GM12892 (cell line): ENCODE results near the gene TIMP3.

Source experiments
- POLR2A ChIP-seq: IDR thresholded peaks from 2 replicates; pipeline ENCODE4 v1.6.1; 2011; ENCODE audit warnings: low read depth, low read length, control low read depth
- TAF1 ChIP-seq: IDR thresholded peaks from 2 replicates; pipeline ENCODE4 v1.6.1; 2011; ENCODE audit warnings: low read depth, mild to moderate bottlenecking, control low read depth, low read length, borderline replicate concordance

DNA sequence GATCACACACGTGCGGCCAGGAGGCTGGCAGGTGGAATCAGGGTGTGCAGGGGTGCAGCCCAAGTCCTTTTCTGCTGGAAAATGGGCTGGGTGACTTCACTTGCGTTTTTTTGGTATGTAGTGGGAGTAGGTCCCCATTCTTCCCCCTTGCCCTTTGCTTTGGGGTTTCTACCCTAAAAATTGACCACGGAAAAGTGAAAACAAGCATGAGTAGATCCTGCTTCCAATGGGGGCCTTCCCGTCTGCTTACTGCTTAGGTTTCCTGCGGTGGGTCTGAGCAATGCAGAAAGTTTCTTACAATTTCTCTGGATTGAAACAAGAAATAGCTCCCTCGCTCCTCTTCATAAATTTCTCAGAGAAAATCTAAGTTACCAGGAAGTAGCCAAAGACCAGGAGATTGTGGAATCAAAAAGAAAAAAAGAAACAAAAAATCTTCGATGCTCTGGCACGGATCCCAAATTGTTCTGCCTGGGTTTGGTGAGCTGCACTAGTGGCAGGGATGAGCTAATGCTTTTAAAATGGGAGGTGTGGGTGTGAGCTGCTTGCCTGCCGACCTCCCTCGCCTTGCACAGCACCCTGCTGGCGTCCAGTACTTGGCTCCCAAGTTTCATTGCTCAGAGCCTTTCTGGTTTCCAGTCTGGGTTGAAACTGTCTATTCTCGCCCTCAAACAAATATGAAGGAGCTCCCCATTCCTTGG lies 2.4 kb downstream of the TIMP3 start:
- TF ChIP-seq POLR2A (no peak), TAF1 (no peak)
